NCI-H2196 treated with DMSO at 0.1 percent for 48 hours (cell line): ENCODE data around the gene PALD1.
"Not testable (repeated sequence)": the region's sequence is repeated elsewhere in the genome, so short reads cannot be mapped to it uniquely, and the experiment has no call there.

Source experiments
- DNase-seq: peaks from one replicate; lab custom pipeline; 2025; ENCODE audit not compliant: unreplicated experiment; lab: John Stamatoyannopoulos, UW

PALD1 gene

DNA sequence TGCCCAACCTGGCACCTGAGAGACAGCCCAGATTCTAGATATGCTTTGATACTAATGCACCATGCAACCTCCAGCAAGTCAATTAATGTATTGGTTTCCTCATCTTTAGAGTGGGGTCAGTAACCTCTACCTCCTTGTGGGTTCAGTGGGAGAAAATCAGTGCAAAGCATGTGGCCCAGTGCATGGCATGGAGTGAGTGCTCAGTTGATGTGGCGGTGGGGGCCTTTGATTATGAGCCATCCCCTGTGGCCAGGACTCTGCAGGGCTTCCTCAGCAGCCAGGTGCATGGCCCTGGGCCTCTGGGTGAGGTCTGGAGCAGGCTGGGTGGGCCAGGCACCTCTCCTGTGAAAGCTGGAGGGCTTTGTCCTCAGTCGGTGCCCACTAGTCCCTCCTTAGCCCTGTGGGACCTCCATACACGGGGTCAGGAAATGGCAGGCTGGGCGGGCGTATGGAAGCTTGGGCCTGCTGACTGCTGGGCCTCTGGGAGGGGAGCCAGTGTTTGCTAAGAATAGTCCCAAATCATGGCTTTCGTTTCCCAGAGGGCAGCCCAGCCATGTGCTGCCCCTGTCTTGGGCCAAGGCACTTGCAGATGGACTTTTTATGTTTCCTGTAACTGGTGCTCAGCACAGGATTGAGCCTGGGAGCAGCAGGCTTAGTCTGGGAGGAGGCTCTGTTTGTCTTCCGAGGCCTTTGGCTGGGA is 3.4 kb downstream of the PALD1 start:
- no peak for DNase-seq

GRCh38 chr10:70482982-70483760 is 4.6 kb downstream of the PALD1 start:
- no peak for DNase-seq

- DNase-seq: not testable (repeated sequence)
These were observed 5.3 kb downstream of the PALD1 start for GRCh38 chr10:70483872-70484271.

GRCh38 chr10:70487824-70488223 is 9.3 kb downstream of the PALD1 start:
- no peak for DNase-seq

DNA sequence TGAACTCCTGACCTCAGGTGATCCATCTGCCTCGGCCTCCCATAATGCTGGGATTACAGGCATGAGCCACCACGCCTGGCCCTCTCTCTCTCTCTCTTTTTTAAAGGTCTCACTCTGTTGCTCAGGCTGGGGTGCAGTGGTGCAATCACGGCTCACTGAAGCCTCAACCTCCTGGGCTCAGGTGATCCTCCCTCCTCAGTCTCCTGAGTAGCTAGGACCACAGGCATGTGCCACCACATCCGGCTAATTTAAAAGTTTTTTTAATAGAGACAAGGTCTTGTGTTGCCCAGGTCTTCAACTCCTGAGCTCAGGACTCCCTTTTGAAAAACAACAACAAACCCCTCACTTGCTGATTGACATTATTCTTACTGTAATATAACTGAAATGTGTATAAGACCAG is 11.6 kb downstream of the PALD1 start:
- no peak for DNase-seq

DNA sequence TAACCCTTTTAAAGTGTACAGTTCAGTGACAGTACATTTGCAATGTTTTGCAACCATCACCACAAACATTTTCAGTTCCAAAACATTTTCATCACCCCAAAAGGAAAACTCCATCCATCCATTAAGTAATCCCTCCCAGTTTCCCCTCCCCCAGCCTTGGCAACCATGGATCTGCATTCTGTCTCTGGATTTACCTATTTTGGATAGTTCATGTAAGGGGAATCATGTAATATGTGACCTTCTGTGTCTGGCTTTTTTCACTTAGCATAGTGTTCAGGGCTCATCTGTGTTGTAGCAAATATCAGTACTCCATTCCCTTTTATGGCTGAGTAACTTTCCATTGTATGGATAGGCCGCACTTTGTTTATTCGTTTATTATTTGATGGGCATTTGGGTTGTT is 13.0 kb downstream of the PALD1 start:
- DNase-seq: no peak

- no peak for DNase-seq
These were observed 14.5 kb downstream of the PALD1 start for GRCh38 chr10:70492786-70493659.

- DNase-seq: no peak
These were observed 15.2 kb downstream of the PALD1 start for GRCh38 chr10:70493660-70494234.

GRCh38 chr10:70494536-70494935 is 16.0 kb downstream of the PALD1 start:
- DNase-seq: no peak

DNA sequence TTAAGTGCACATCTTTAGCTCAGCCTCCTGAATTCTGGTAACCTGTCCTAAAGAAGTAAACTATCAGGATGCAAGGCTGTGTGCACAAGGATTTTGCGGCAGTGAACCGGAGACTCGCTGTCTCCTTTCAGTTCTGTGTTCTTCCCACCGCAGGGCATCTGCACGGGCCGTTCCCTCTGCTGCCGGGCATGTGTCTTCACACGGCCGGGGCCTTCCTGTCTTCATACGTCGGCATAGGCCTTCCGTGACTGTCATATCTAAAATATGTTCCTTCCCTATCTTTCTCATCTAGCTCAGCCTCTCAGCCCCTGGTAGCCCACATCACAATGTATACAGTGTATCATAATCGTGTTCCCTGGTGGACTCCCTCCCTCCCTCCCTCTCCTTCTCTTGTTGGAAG is 16.4 kb downstream of the PALD1 start:
- no peak for DNase-seq

- no peak for DNase-seq
These were observed 17.2 kb downstream of the PALD1 start for GRCh38 chr10:70495691-70496261.

- no peak for DNase-seq
These were observed 18.0 kb downstream of the PALD1 start for GRCh38 chr10:70496341-70497119.

- DNase-seq: no peak
These were observed 18.6 kb downstream of the PALD1 start for GRCh38 chr10:70497120-70497545.

DNA sequence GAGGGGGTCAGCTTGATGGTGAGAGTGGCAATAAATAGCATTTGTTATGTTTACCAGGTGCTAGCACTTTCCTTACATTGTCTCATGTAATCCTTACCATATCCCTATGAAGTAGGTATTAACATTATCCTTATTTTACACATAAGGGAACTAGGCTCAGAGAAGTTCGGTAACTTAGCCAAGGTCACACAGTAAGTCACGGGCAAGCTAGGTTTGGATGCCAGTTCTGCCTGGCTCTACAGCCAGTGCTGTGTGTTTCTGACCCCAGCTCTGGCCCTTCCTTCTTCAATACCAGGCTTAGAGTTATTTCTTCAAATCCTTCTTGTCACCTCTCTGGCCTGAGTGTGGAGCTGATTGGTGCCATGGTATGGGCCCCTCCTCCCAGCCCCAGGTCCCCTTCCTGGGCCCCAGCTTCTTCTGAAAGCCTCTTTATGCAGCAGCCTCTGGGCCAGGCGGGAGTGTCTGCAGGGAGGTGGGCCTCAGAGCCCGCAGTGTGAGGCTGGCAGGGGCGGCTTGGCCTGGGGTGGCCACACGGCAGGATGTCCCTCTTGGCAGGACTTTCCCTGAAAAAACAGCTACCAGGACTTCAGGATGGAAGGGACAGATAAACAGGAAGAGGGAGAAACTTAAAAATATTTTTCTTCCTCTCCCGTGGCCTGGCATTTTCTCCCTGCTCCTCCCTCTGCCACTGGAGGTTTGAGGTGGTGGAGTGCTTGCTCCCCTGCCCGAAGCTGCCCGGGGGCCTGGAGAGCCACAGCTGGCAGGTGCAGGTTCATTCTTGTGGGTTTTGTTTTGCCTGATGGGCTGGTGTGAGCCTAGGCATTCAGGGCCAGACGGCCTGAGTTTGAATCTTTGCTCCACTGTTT is 20.6 kb downstream of the PALD1 start:
- no peak for DNase-seq

- no peak for DNase-seq
These were observed 21.2 kb downstream of the PALD1 start for GRCh38 chr10:70499836-70500167.

GRCh38 chr10:70500368-70500767 is 21.8 kb downstream of the PALD1 start:
- DNase-seq: no peak

DNA sequence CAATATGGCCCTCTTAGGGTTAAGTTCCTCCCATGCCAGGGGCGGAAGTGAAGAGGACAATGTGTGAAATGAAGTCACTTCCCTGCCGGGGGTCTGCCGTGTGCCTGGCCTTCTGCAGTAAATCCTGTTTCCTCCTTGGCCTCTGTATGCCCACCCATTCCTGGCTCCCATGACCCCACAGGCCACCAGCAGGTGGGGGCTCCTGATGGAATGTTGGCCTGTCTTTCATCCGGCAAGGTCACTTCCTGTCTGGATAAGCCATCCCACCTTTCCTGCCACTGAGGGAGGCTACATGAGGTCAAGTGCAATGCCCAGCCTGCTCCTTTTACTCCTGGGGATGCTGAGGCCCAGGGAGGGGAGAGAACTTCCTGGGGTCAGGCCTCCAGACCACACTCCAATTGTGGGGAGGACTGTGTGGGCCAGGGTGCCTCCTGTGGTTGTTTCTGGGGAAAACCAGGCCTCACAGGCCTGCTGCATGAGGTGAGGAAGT is 22.3 kb downstream of the PALD1 start:
- DNase-seq: no peak

DNA sequence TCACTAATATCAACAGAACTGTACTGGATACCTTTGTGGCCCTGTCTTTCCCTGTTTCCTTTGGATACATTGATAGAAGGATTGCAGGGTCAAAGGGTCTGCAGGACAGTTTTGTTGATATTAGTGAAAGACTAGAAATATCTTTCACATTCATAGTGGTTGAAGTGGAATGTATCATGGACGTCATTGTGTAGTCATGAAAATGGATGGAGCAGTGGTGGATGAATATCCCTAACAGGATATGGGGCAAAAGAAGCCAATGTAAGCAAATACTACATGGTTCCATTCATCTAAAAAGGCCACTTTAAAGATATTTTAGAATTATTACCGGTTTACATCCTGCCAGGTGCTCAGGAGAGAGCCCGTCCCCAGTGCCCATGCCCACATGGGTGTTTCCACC is 23.8 kb downstream of the PALD1 start:
- no peak for DNase-seq

GRCh38 chr10:70503776-70504175 is 25.2 kb downstream of the PALD1 start:
- DNase-seq: no peak
